ENCODE results near the gene SMG1.
"Not testable (repeated sequence)": the region's sequence is repeated elsewhere in the genome, so short reads cannot be mapped to it uniquely, and the experiment has no call there.

SMG1 gene

GRCh38 chr16:18925986-18926865, at the start of gene SMG1:
Gene SMG1 (minus strand): TSS chr16:18926408. CDS start chr16:18926041, 367 bp downstream.
- peak; percentile 84 for DNase-seq (ENCODE audit: low read depth)

- DNase-seq (ENCODE audit: low read depth): no peak
Observed at GRCh38 chr16:18975109-18975508, 48.9 kb upstream of the SMG1 start.

GRCh38 chr16:18969855-18970240, 43.6 kb upstream of the SMG1 start:
- no peak for DNase-seq (ENCODE audit: low read depth)

GRCh38 chr16:18969050-18969854, 43.0 kb upstream of the SMG1 start:
- peak; percentile 71 for DNase-seq (ENCODE audit: low read depth)

GRCh38 chr16:18966791-18967190, 40.6 kb upstream of the SMG1 start:
- DNase-seq (ENCODE audit: low read depth): no peak

- DNase-seq (ENCODE audit: low read depth): no peak
Observed at GRCh38 chr16:18965555-18965954, 39.3 kb upstream of the SMG1 start.

- DNase-seq (ENCODE audit: low read depth): no peak
Observed at GRCh38 chr16:18959031-18959505, 32.9 kb upstream of the SMG1 start.

- no peak for DNase-seq (ENCODE audit: low read depth)
Observed at GRCh38 chr16:18958621-18959029, 32.4 kb upstream of the SMG1 start.

- not testable (repeated sequence) for DNase-seq (ENCODE audit: low read depth)
Observed at GRCh38 chr16:18956658-18957241, 30.5 kb upstream of the SMG1 start.

GRCh38 chr16:18955874-18956580, 29.8 kb upstream of the SMG1 start:
- not testable (repeated sequence) for DNase-seq (ENCODE audit: low read depth)

GRCh38 chr16:18953547-18953946, 27.3 kb upstream of the SMG1 start:
- no peak for DNase-seq (ENCODE audit: low read depth)

- no peak for DNase-seq (ENCODE audit: low read depth)
Observed at GRCh38 chr16:18950469-18951185, 24.4 kb upstream of the SMG1 start.

GRCh38 chr16:18948372-18949020, 22.3 kb upstream of the SMG1 start:
- DNase-seq (ENCODE audit: low read depth): no peak

- no peak for DNase-seq (ENCODE audit: low read depth)
Observed at GRCh38 chr16:18945233-18945632, 19.0 kb upstream of the SMG1 start.

GRCh38 chr16:18943414-18943813, 17.2 kb upstream of the SMG1 start:
- no peak for DNase-seq (ENCODE audit: low read depth)

GRCh38 chr16:18942061-18942460, 15.9 kb upstream of the SMG1 start:
- no peak for DNase-seq (ENCODE audit: low read depth)

- DNase-seq (ENCODE audit: low read depth): no peak
Observed at GRCh38 chr16:18941471-18941870, 15.3 kb upstream of the SMG1 start.

GRCh38 chr16:18938986-18939385, 12.8 kb upstream of the SMG1 start:
- DNase-seq (ENCODE audit: low read depth): no peak

GRCh38 chr16:18937390-18937789, 11.2 kb upstream of the SMG1 start:
- no peak for DNase-seq (ENCODE audit: low read depth)

GRCh38 chr16:18936727-18937340, 10.6 kb upstream of the SMG1 start:
- DNase-seq (ENCODE audit: low read depth): no peak
